Spleen (tissue), 11 donors: ENCODE data around the gene MCOLN1. TPM values are rescaled to one million over a fixed set of nuclear protein-coding genes. Genes with fewer than 3 reads are reported as not detected.

Source experiments
- DNase-seq: peaks from one replicate; pipeline ENCODE4 v3.0.0-alpha.2; 2020
- H3K27ac ChIP-seq, 8 donors: fragments of 200-600 bp; sonication (generic) in 7 of 8; 1 replicate in 4 of 8; 2 replicates in 4 of 8; pipeline versions ENCODE4 v1.5.0 to v1.8.0; 2016 to 2021; ENCODE audit warnings: inconsistent platforms in 4 of 8, mild to moderate bottlenecking in 4 of 8, moderate library complexity in 1 of 8
- H3K27me3 ChIP-seq, 7 donors: fragments of 200-600 bp; sonication (generic) in 6 of 7; replicated peaks in 1 of 7; 1 replicate in 4 of 7; 2 replicates in 3 of 7; pipeline versions ENCODE4 v1.5.0 to v1.8.0; 2016 to 2021; ENCODE audit warnings: inconsistent platforms in 3 of 7, mild to moderate bottlenecking in 1 of 7
- H3K36me3 ChIP-seq, 6 donors: fragments of 200-600 bp; sonication (generic) in 5 of 6; 1 replicate in 4 of 6; 2 replicates in 2 of 6; pipeline versions ENCODE4 v1.5.0 to v1.8.0; 2016 to 2021; ENCODE audit warnings: inconsistent platforms in 2 of 6
- H3K4me1 ChIP-seq, 6 donors: fragments of 200-600 bp; sonication (generic) in 5 of 6; 1 replicate in 3 of 6; 2 replicates in 3 of 6; pipeline versions ENCODE4 v1.5.0 to v1.8.0; 2016 to 2021; ENCODE audit warnings: inconsistent platforms in 3 of 6
- H3K4me3 ChIP-seq, 8 donors: fragments of 200-600 bp; sonication (generic) in 7 of 8; 1 replicate in 4 of 8; 2 replicates in 4 of 8; pipeline versions ENCODE4 v1.5.0 to v1.8.0; 2016 to 2021; ENCODE audit warnings: inconsistent platforms in 4 of 8, mild to moderate bottlenecking in 4 of 8, moderate library complexity in 2 of 8
- H3K9me3 ChIP-seq, 8 donors: fragments of 200-600 bp; sonication (generic) in 7 of 8; 1 replicate in 4 of 8; 2 replicates in 4 of 8; pipeline versions ENCODE4 v1.5.0 to v1.8.0; 2016 to 2021; ENCODE audit warnings: inconsistent platforms in 4 of 8
- CTCF ChIP-seq, 11 experiments: fragments of 200-600 bp in 7 of 11; fragments of 450-650 bp in 4 of 11; sonication (generic) in 4 of 11; IDR thresholded peaks in 8 of 11; conservative IDR thresholded peaks in 3 of 11; 1 replicate in 7 of 11; 2 replicates in 4 of 11; pipeline versions ENCODE4 v1.4.0 to v1.8.0; 2016 to 2021; ENCODE audit warnings: antibody characterized with exemption in 11 of 11, inconsistent platforms in 4 of 11, mild to moderate bottlenecking in 1 of 11
- POLR2A ChIP-seq, 3 donors: fragments of 450-650 bp; IDR thresholded peaks; one replicate each; pipeline ENCODE4 v1.5.1; 2017; ENCODE audit warnings: antibody characterized with exemption in 3 of 3, mild to moderate bottlenecking in 1 of 3
- POLR2AphosphoS5 ChIP-seq, 3 donors: sonication (generic); formaldehyde crosslinking; IDR thresholded peaks; one replicate each; pipeline ENCODE4 v1.5.1; 2017; ENCODE audit warnings: antibody characterized with exemption in 3 of 3
- WGBS, 5 donors: extraction: QIAGEN DNeasy Blood & Tissue Kit in 3 of 5; methylation state at CpG; one replicate each; pipeline versions ENCODE4 v1.1.5 to v1.1.7; 2013 to 2018; 5-methylcytosine and 5-hydroxymethylcytosine counted together
- intact Hi-C: fragments of 100-400 bp; cut with DNase I; formaldehyde crosslinking; loops from one replicate; pipeline ENCODE4 v1.15.0; 2023; ENCODE audit warnings: low total_unique reads
- polyA plus RNA-seq, 3 donors: library from polyadenylated mRNA; stranded (reverse); fragments of 200-250 nt; gene quantifications; one replicate each; pipeline ENCODE4 v1.2.1, GENCODE V29; 2013
- small RNA-seq, 4 donors: library from RNA; depleted of rRNA; stranded (forward); fragments of <200 nt; gene quantifications; one replicate each; pipeline ENCODE3, GENCODE V24; 2016
- total RNA-seq, 7 donors: library from RNA; depleted of rRNA in 3 of 7; stranded (reverse); fragments of >200 nt in 3 of 7; fragmentation: NEBNext Ultra II Directional in 4 of 7; extraction: Animal tissue kit (Norgen Biotek cat#: 25700) in 4 of 7; gene quantifications; one replicate each; pipeline versions ENCODE4 v1.1.0 to v1.2.1, GENCODE V29; 2016 to 2021
- donor health status: healthy with polysubstance abuse.
- donor health status: DM: no; HTN: no; CAD: no; lungs with moderate emphysema.
- donor health status: DM: no; HTN: no; CAD: no.
- donor health status: Bipolar disorder and iron deficiency.
- donor health status: healthy.
- donor health status: DM: no; HTN: no; CAD: no.
- donor health status: DM: yes; HTN: yes; CAD: no.

Gene MCOLN1
- total and polyA plus RNA-seq, 10 donors = 25.1 to 166 (median 117) TPM

- no peak for TF ChIP-seq POLR2A (IDR thresholded peaks at IDR 0.05)
- TF ChIP-seq POLR2AphosphoS5 (IDR thresholded peaks at IDR 0.05) = no peak
- no peak for TF ChIP-seq CTCF (IDR thresholded peaks at IDR 0.05 in 8 of 11, conservative IDR thresholded peaks at IDR 0.05 in 3 of 11)
- no peak overlapping the region for H3K4me3 ChIP-seq
- peaks cover 0 to 6% (median 0%) of the 10 kb centered on the region in 7 donors for H3K27me3 ChIP-seq
- H3K9me3 ChIP-seq = no peaks in the 10 kb centered on the region
- H3K4me1 ChIP-seq = no peaks in the 10 kb centered on the region
- WGBS, 5 donors = 61 to 76% (median 70%) methylated on average over 11 of the region's 11 CpGs
- DNase-seq = no peak
- intact Hi-C loops = no loop called here
- no peaks in the 10 kb centered on the region for H3K36me3 ChIP-seq
- no peak overlapping the region for H3K27ac ChIP-seq
Measured at GRCh38 chr19:7582446-7582845, 60.0 kb downstream of the MCOLN1 start.

Small RNA genes lying within 50 kb of the gene (small RNA-seq; reads per million reads assigned to genes)
- gene AC008878.2 = 0 reads per million in 4 donors

Other genes with a start within 250 kb of the MCOLN1 start
- gene INSR, start 228.2 kb upstream of the MCOLN1 start, total RNA-seq = 100 to 1,000 TPM; 202 to 467 (median 368) TPM
- gene INSR, start 228.2 kb upstream of the MCOLN1 start, polyA plus RNA-seq = 10 to 100 TPM in 2 of 3 donors, 1 to 10 TPM in 1; 7.6 to 21.5 (median 20.7) TPM
- 10 to 100 TPM; 60.2 to 79.8 (median 71.1) TPM for gene ARHGEF18, start 173.7 kb upstream of the MCOLN1 start, total RNA-seq
- gene ARHGEF18, start 173.7 kb upstream of the MCOLN1 start, polyA plus RNA-seq = 10 to 100 TPM; 24.3 to 56.9 (median 38.1) TPM
- gene PEX11G, start 33.6 kb upstream of the MCOLN1 start, total RNA-seq = 1 to 10 TPM; 2.3 to 9.6 (median 5.2) TPM
- gene PEX11G, start 33.6 kb upstream of the MCOLN1 start, polyA plus RNA-seq = 1 to 10 TPM; 3.4 to 7.8 (median 4.0) TPM
- 10 to 100 TPM; 22.8 to 50.5 (median 43.6) TPM for gene ZNF358, start 6.5 kb upstream of the MCOLN1 start, total RNA-seq
- 10 to 100 TPM; 23.8 to 44.6 (median 30.6) TPM for gene ZNF358, start 6.5 kb upstream of the MCOLN1 start, polyA plus RNA-seq
- 100 to 1,000 TPM; 125 to 225 (median 151) TPM for gene PNPLA6, start 13.1 kb downstream of the MCOLN1 start, total RNA-seq
- 100 to 1,000 TPM in 2 of 3 donors, 10 to 100 TPM in 1; 51.0 to 142 (median 130) TPM for gene PNPLA6, start 13.1 kb downstream of the MCOLN1 start, polyA plus RNA-seq
- gene CAMSAP3, start 73.2 kb downstream of the MCOLN1 start, total RNA-seq = 1 to 10 TPM in 3 of 7 donors, under 1 TPM in 4; 0.28 to 1.5 (median 0.85) TPM
- gene CAMSAP3, start 73.2 kb downstream of the MCOLN1 start, polyA plus RNA-seq = under 1 TPM; 0.52 to 0.77 (median 0.76) TPM
- gene XAB2, start 106.9 kb downstream of the MCOLN1 start, total RNA-seq = 10 to 100 TPM; 37.2 to 52.2 (median 41.4) TPM
- gene XAB2, start 106.9 kb downstream of the MCOLN1 start, polyA plus RNA-seq = 10 to 100 TPM; 31.8 to 49.0 (median 48.3) TPM
- 10 to 100 TPM in 6 of 7 donors, 1 to 10 TPM in 1; 8.7 to 94.5 (median 77.3) TPM for gene PET100, start 107.2 kb downstream of the MCOLN1 start, total RNA-seq
- gene PET100, start 107.2 kb downstream of the MCOLN1 start, polyA plus RNA-seq = 100 to 1,000 TPM; 111 to 130 (median 125) TPM
- 1 to 10 TPM in 6 of 7 donors, not detected in 1; 1.5 to 2.7 (median 2.0) TPM for gene PCP2, start 111.1 kb downstream of the MCOLN1 start, total RNA-seq
- 1 to 10 TPM; 2.5 to 5.9 (median 3.5) TPM for gene PCP2, start 111.1 kb downstream of the MCOLN1 start, polyA plus RNA-seq
- 100 to 1,000 TPM; 144 to 455 (median 185) TPM for gene STXBP2, start 114.5 kb downstream of the MCOLN1 start, total RNA-seq
- gene STXBP2, start 114.5 kb downstream of the MCOLN1 start, polyA plus RNA-seq = 100 to 1,000 TPM in 1 of 3 donors, 10 to 100 TPM in 2; 58.8 to 198 (median 94.4) TPM
- 10 to 100 TPM in 4 of 7 donors, 1 to 10 TPM in 3; 5.4 to 44.0 (median 12.4) TPM for gene RETN, start 146.4 kb downstream of the MCOLN1 start, total RNA-seq
- gene RETN, start 146.4 kb downstream of the MCOLN1 start, polyA plus RNA-seq = 10 to 100 TPM; 26.0 to 60.6 (median 51.1) TPM
- gene MCEMP1, start 154.5 kb downstream of the MCOLN1 start, total RNA-seq = 10 to 100 TPM; 12.9 to 95.6 (median 28.7) TPM
- 10 to 100 TPM in 2 of 3 donors, 1 to 10 TPM in 1; 3.9 to 23.7 (median 11.7) TPM for gene MCEMP1, start 154.5 kb downstream of the MCOLN1 start, polyA plus RNA-seq
- 10 to 100 TPM; 47.2 to 88.5 (median 77.4) TPM for gene TRAPPC5, start 158.2 kb downstream of the MCOLN1 start, total RNA-seq
- 100 to 1,000 TPM in 2 of 3 donors, 10 to 100 TPM in 1; 94.3 to 159 (median 128) TPM for gene TRAPPC5, start 158.2 kb downstream of the MCOLN1 start, polyA plus RNA-seq
- 100 to 1,000 TPM in 1 of 7 donors, 10 to 100 TPM in 6; 26.4 to 121 (median 47.0) TPM for gene FCER2, start 179.5 kb downstream of the MCOLN1 start, total RNA-seq
- gene FCER2, start 179.5 kb downstream of the MCOLN1 start, polyA plus RNA-seq = 100 to 1,000 TPM in 2 of 3 donors, 10 to 100 TPM in 1; 48.0 to 108 (median 105) TPM
- gene CLEC4G, start 209.5 kb downstream of the MCOLN1 start, total RNA-seq = 1 to 10 TPM in 3 of 7 donors, under 1 TPM in 3, not detected in 1; 0.34 to 4.0 (median 0.88) TPM
- gene CLEC4G, start 209.5 kb downstream of the MCOLN1 start, polyA plus RNA-seq = 1 to 10 TPM in 2 of 3 donors, under 1 TPM in 1; 0.50 to 1.3 (median 1.0) TPM
- gene CD209, start 224.9 kb downstream of the MCOLN1 start, total RNA-seq = 10 to 100 TPM in 2 of 7 donors, 1 to 10 TPM in 5; 1.1 to 22.2 (median 2.2) TPM
- under 1 TPM; 0.42 to 0.56 (median 0.46) TPM for gene CD209, start 224.9 kb downstream of the MCOLN1 start, polyA plus RNA-seq
- gene CLEC4M, start 240.6 kb downstream of the MCOLN1 start, total RNA-seq = 1 to 10 TPM in 1 of 7 donors, under 1 TPM in 1, not detected in 5; 0.89 to 3.3 TPM
- under 1 TPM in 2 of 3 donors, not detected in 1; 0.12 to 0.26 TPM for gene CLEC4M, start 240.6 kb downstream of the MCOLN1 start, polyA plus RNA-seq